ENCODE measurements around the gene FXR1. TPM values are rescaled to one million over a fixed set of nuclear protein-coding genes. Genes with fewer than 3 reads are reported as not detected.

FXR1 gene
- total RNA-seq, 4 donors from 2014 or later, result 94.8 to 112 (median 106) TPM

GRCh38 chr3:180882115-180882514, 30.4 kb upstream of the FXR1 start:
- ATAC-seq (ENCODE audit: low FRiP score) (no peak), DNase-seq (ENCODE audit: low spot score) (no peak)
- no peak for TF ChIP-seq CTCF (IDR thresholded peaks at IDR 0.05)

GRCh38 chr3:180888992-180889560, 23.4 kb upstream of the FXR1 start:
- DNase-seq (ENCODE audit: low spot score), result no peak
- TF ChIP-seq CTCF (IDR thresholded peaks at IDR 0.05), result no peak
- ATAC-seq (ENCODE audit: low FRiP score), result no peak

- no peak for DNase-seq (ENCODE audit: low spot score)
- no peak for ATAC-seq (ENCODE audit: low FRiP score)
- TF ChIP-seq CTCF (IDR thresholded peaks at IDR 0.05), result no peak
Measured at GRCh38 chr3:180898572-180898971, 13.9 kb upstream of the FXR1 start.

GRCh38 chr3:180909369-180910127, 2.9 kb upstream of the FXR1 start:
- TF ChIP-seq CTCF (IDR thresholded peaks at IDR 0.05), result no peak
- no peak for ATAC-seq (ENCODE audit: low FRiP score)
- DNase-seq (ENCODE audit: low spot score), result no peak

GRCh38 chr3:180910823-180911222, 1.6 kb upstream of the FXR1 start:
- ATAC-seq (ENCODE audit: low FRiP score), result no peak
- no peak for DNase-seq (ENCODE audit: low spot score)
- TF ChIP-seq CTCF (IDR thresholded peaks at IDR 0.05), result no peak

- DNase-seq (ENCODE audit: low spot score) (no peak), ATAC-seq (ENCODE audit: low FRiP score) (no peak)
- no peak for TF ChIP-seq CTCF (IDR thresholded peaks at IDR 0.05)
Measured at GRCh38 chr3:180911876-180912303, 580 bp upstream of the FXR1 start.
